Heart left ventricle (tissue), 16 donors: Measurements from ENCODE around the gene SEL1L2. TPM values are rescaled to one million over a fixed set of nuclear protein-coding genes. Genes with fewer than 3 reads are reported as not detected.

Experiments
- ATAC-seq, 4 donors: fragments of 200-7000 bp; cut with Tn5 transposase; one replicate each; pipeline ENCODE4 v1.9.1; 2020 to 2022; ENCODE audit warnings: moderate library complexity in 4 of 4, mild to moderate bottlenecking in 3 of 4, moderate number of reproducible peaks in 1 of 4
- DNase-seq, 5 donors: peaks; one replicate each; pipeline ENCODE4 v3.0.0-alpha.2; 2020
- H3K27ac ChIP-seq, 12 donors: fragments of 200-600 bp; sonication (generic) in 4 of 12; one replicate each; pipeline versions ENCODE4 v1.5.0 to v1.8.0; 2016 to 2022; ENCODE audit warnings: mild to moderate bottlenecking in 2 of 12
- H3K27me3 ChIP-seq, 9 donors: fragments of 200-600 bp; sonication (generic) in 2 of 9; one replicate each; pipeline versions ENCODE4 v1.5.1 to v1.8.0; 2016 to 2022; ENCODE audit warnings: mild to moderate bottlenecking in 3 of 9
- H3K36me3 ChIP-seq, 9 donors: fragments of 200-600 bp; sonication (generic) in 2 of 9; one replicate each; pipeline versions ENCODE4 v1.5.0 to v1.8.0; 2018 to 2022; ENCODE audit warnings: mild to moderate bottlenecking in 2 of 9
- H3K4me1 ChIP-seq, 12 donors: fragments of 200-600 bp; sonication (generic) in 4 of 12; one replicate each; pipeline versions ENCODE4 v1.5.0 to v1.8.0; 2016 to 2022; ENCODE audit warnings: mild to moderate bottlenecking in 3 of 12
- H3K4me3 ChIP-seq, 12 donors: fragments of 200-600 bp; sonication (generic) in 4 of 12; one replicate each; pipeline versions ENCODE4 v1.5.0 to v1.8.0; 2017 to 2022; ENCODE audit warnings: mild to moderate bottlenecking in 9 of 12, moderate library complexity in 4 of 12
- H3K9me3 ChIP-seq, 12 donors: fragments of 200-600 bp; sonication (generic) in 4 of 12; one replicate each; pipeline versions ENCODE4 v1.5.0 to v1.8.0; 2016 to 2022; ENCODE audit warnings: mild to moderate bottlenecking in 1 of 12
- CTCF ChIP-seq, 12 donors: fragments of 200-600 bp; sonication (generic) in 4 of 12; IDR thresholded peaks; one replicate each; pipeline versions ENCODE4 v1.5.0 to v1.8.0; 2018 to 2022; ENCODE audit warnings: antibody characterized with exemption in 12 of 12, mild to moderate bottlenecking in 5 of 12
- POLR2A ChIP-seq, 2 donors: fragments of 450-650 bp; IDR thresholded peaks; one replicate each; pipeline ENCODE4 v1.6.1; 2017; ENCODE audit warnings: antibody characterized with exemption in 2 of 2, mild to moderate bottlenecking in 2 of 2, moderate library complexity in 2 of 2
- WGBS, 4 donors: extraction: QIAGEN DNeasy Blood & Tissue Kit in 2 of 4; methylation state at CpG; one replicate each; pipeline versions ENCODE4 v1.1.5 to v1.1.7; 2013 to 2018; 5-methylcytosine and 5-hydroxymethylcytosine counted together
- intact Hi-C, 10 donors: fragments of 100-400 bp; cut with DNase I; formaldehyde crosslinking; loops; one replicate each; pipeline versions ENCODE4 v1.11.1 to v1.14.2; 2022
- polyA plus RNA-seq, 2 donors: library from polyadenylated mRNA; stranded (reverse); fragments of 200-250 nt; gene quantifications; one replicate each; pipeline ENCODE4 v1.2.3, GENCODE V29; 2013
- total RNA-seq, 9 donors: library from RNA; depleted of rRNA in 2 of 9; stranded (reverse); fragments of >200 nt in 2 of 9; fragmentation: NEBNext Ultra II Directional in 3 of 9; extraction: Animal tissue kit (Norgen Biotek cat#: 25700) in 3 of 9; gene quantifications; one replicate each; pipeline versions ENCODE4 v1.1.0 to v1.2.4, GENCODE V29; 2016 to 2023
- donor health status: ischemic (EF 13 %, LVEDD 7.1; RV severe dilation, severe dysfunction).
- donor health status: healthy with polysubstance abuse.
- donor health status: DM: no; HTN: yes; CAD: no.
- donor health status: DM: no; HTN: no; CAD: no.
- donor health status: ischemic (EF 25% LVEDD 6.9; RV normal size, moderate dysfunction).
- donor health status: ischemic (EF 25% LVEDD 5.7; RV mildly dilated, moderate dysfunction).
- donor health status: healthy.
- donor health status: DM: yes; HTN: yes; CAD: no.
- donor health status: ischemic (EF 35%, LVEDD 5.7; RV mildly dilated, moderate dysfunction).
- donor health status: nonischemic (EF 11% LVEDD 7.7; RV severe dilation, severe dysfunction).
- donor health status: DM: yes; HTN: yes; CAD: no.
- donor health status: PGD.
- donor health status: ischemic (EF 29% LVEDD 5.4; RV normal size, mild dysfunction).
- donor health status: nonischemic (EF 23%, LVEDD 6.1; RV moderate dilation, normal function).

Gene SEL1L2
- total and polyA plus RNA-seq, 11 donors: 0.59 to 10.5 (median 2.5) TPM; not detected in 1

GRCh38 chr20:13927171-13927570, 63.2 kb downstream of the SEL1L2 start:
- no peak for TF ChIP-seq CTCF (IDR thresholded peaks at IDR 0.05)
- intact Hi-C loops: no loop called here
- DNase-seq (no peak), ATAC-seq (no peak)
- no peak overlapping the region for H3K27ac ChIP-seq
- no peak overlapping the region for H3K4me3 ChIP-seq
- H3K36me3 ChIP-seq: no peaks in the 10 kb centered on the region
- no peaks in the 10 kb centered on the region for H3K9me3 ChIP-seq
- H3K4me1 ChIP-seq: no peaks in the 10 kb centered on the region
- 39 to 76% (median 69%) methylated on average over 2 of the region's 2 CpGs for WGBS, 4 donors
- H3K27me3 ChIP-seq: no peaks in the 10 kb centered on the region

- Histone ChIP-seq H3K27me3 (peaks cover 0 to 5% (median 0%) of the 10 kb centered on the region in 9 donors), H3K27ac (no peak overlapping the region), H3K4me1 (no peaks in the 10 kb centered on the region), H3K36me3 (no peaks in the 10 kb centered on the region), H3K9me3 (no peaks in the 10 kb centered on the region), H3K4me3 (no peak overlapping the region)
- WGBS, 4 donors: 75 to 80% (median 75%) methylated on average over 5 of the region's 5 CpGs
- no peak for DNase-seq
- TF ChIP-seq POLR2A (IDR thresholded peaks at IDR 0.05) (no peak), CTCF (IDR thresholded peaks at IDR 0.05) (no peak)
- intact Hi-C loops: no loop called here
- ATAC-seq: no peak
Measured at GRCh38 chr20:13922241-13922640, 68.2 kb downstream of the SEL1L2 start.

- Histone ChIP-seq H3K4me3 (no peak overlapping the region), H3K4me1 (peaks cover 0 to 6% (median 0%) of the 10 kb centered on the region in 12 donors), H3K9me3 (no peaks in the 10 kb centered on the region), H3K27ac (no peak overlapping the region), H3K36me3 (no peaks in the 10 kb centered on the region), H3K27me3 (peaks cover 0 to 5% (median 0%) of the 10 kb centered on the region in 9 donors)
- ATAC-seq (no peak), DNase-seq (no peak)
- WGBS, 4 donors: 52 to 64% (median 55%) methylated on average over 3 of the region's 3 CpGs
- intact Hi-C loops: no loop called here
- TF ChIP-seq CTCF (IDR thresholded peaks at IDR 0.05): no peak
- no peak for TF ChIP-seq POLR2A (IDR thresholded peaks at IDR 0.05)
Measured at GRCh38 chr20:13915284-13915683, 75.1 kb downstream of the SEL1L2 start.

GRCh38 chr20:13913572-13913971, 76.8 kb downstream of the SEL1L2 start:
- WGBS, 4 donors: 70 to 79% (median 73%) methylated on average over 4 of the region's 4 CpGs

More at GRCh38 chr20:13913572-13913971, 76.8 kb downstream of the SEL1L2 start:
- Histone ChIP-seq H3K36me3 (no peaks in the 10 kb centered on the region), H3K27ac (no peak overlapping the region), H3K9me3 (no peaks in the 10 kb centered on the region), H3K27me3 (no peaks in the 10 kb centered on the region), H3K4me1 (peaks cover 0 to 6% (median 0%) of the 10 kb centered on the region in 12 donors), H3K4me3 (no peak overlapping the region)
- TF ChIP-seq POLR2A (IDR thresholded peaks at IDR 0.05): no peak
- TF ChIP-seq CTCF (IDR thresholded peaks at IDR 0.05): no peak
- ATAC-seq (no peak), DNase-seq (no peak)
- intact Hi-C loops: no loop called here
